Activated T-cell treated with anti-CD3 and anti-CD28 coated beads, Interleukin-2, amount 50 U/mL, for 24 hours (primary cell): Measurements from ENCODE around the gene SULT2B1.

Source experiments
- DNase-seq: peaks from one replicate; pipeline ENCODE4 v3.0.0-alpha.2; 2020
- H3K27ac Mint-ChIP-seq: 2 replicates; pipeline ENCODE4 v1.8.0; 2020; ENCODE audit warnings: mild to moderate bottlenecking, mixed read lengths
- H3K27me3 Mint-ChIP-seq: 2 replicates; pipeline ENCODE4 v1.8.0; 2020; ENCODE audit warnings: mixed read lengths
- H3K36me3 Mint-ChIP-seq: 2 replicates; pipeline ENCODE4 v1.8.0; 2020; ENCODE audit warnings: low read depth, mixed read lengths
- H3K4me1 Mint-ChIP-seq: 2 replicates; pipeline ENCODE4 v1.8.0; 2020; ENCODE audit warnings: low read depth, mixed read lengths
- H3K4me3 Mint-ChIP-seq: 2 replicates; pipeline ENCODE4 v1.8.0; 2020; ENCODE audit warnings: mild to moderate bottlenecking, moderate library complexity, mixed read lengths
- H3K9me3 Mint-ChIP-seq: 2 replicates; pipeline ENCODE4 v1.8.0; 2020; ENCODE audit warnings: mixed read lengths

Gene SULT2B1

DNA sequence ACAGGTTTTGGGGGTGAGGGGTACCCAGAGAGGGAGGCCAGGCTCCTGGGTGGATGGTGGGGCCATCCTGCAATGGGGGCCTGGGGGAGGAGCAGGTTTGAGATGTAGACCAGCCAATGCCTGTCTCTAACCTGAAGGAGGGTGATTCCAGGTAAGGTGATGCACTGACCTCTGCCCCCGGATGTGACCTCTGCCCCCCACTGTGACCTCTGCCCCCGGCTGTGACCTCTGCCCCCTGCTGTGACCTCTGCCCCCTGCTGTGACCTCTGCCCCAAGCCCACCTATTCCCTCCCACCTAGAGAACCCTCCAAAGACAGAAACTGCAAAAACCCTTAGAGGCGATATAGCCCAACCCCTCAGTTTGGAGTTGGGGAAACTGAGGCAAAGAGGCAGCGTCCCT is 44.3 kb downstream of the SULT2B1 start:
- Mint-ChIP-seq H3K9me3 (no peaks in the 10 kb centered on the region), H3K4me3 (peak overlapping the region; percentile 74), H3K27ac (peak overlapping the region; percentile 40), H3K27me3 (no peaks in the 10 kb centered on the region), H3K4me1 (peaks cover 11% of the 10 kb centered on the region), H3K36me3 (no peaks in the 10 kb centered on the region)
- no peak for DNase-seq

DNA sequence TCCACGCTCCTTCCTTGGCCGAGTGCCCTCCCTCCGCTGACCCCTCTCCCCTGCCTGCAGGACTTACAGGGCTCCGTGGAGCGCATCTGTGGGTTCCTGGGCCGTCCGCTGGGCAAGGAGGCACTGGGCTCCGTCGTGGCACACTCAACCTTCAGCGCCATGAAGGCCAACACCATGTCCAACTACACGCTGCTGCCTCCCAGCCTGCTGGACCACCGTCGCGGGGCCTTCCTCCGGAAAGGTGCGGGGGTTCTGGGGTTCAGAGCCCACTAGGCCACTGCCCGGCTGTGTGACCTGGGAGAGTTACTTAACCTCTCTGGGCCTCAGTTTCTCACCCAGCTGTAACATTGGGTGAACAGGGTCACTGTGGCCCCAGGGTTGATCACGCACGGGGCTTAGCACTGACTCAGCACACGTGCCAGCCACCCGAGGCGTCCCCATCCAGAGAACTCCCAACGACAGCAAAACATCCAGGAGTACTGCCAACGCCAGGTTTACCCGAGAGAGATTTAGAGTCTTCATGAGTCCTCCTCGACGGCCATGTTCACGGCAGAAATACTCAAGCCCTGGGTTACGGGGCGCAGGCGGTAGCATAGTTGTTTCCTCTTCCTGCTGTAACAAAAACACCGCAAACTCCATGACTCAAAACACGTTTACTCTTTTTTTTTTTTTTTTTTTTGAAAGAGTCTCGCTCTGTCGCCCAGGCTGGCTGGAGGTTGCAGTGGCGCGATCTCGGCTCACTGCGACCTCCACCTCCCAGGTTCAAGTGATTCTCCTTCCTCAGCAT is 44.9 kb downstream of the SULT2B1 start:
- Mint-ChIP-seq H3K27ac (peak overlapping the region; percentile 90), H3K4me1 (peaks cover 11% of the 10 kb centered on the region), H3K36me3 (no peaks in the 10 kb centered on the region), H3K9me3 (no peaks in the 10 kb centered on the region), H3K27me3 (no peaks in the 10 kb centered on the region), H3K4me3 (peak overlapping the region; percentile 74)
- peak; percentile 63 for DNase-seq

DNA sequence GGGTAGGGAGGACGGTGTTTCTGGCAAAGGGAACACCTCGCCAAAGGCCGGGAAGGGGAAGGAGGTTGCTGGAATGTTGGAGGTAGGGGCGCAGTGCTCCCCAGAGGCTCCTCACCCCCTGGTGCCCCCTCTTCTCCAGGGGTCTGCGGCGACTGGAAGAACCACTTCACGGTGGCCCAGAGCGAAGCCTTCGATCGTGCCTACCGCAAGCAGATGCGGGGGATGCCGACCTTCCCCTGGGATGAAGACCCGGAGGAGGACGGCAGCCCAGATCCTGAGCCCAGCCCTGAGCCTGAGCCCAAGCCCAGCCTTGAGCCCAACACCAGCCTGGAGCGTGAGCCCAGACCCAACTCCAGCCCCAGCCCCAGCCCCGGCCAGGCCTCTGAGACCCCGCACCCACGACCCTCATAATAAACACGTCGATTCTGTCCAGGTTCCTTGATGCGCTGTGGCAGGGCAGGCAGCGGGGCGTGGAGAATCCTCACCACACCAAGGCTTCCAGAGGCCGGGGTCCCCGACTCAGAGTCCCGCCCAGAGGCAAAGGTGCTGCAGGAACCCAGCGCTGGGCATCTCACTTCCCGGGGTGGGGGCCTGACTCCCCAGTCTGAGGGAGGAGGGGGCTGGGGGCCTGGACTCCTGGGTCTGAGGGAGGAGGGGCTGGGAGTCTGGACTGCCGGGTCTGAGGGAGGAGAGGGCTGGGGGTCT is 47.2 kb downstream of the SULT2B1 start:
- Mint-ChIP-seq H3K4me3 (no peak overlapping the region), H3K27ac (no peak overlapping the region), H3K36me3 (peaks cover 3% of the 10 kb centered on the region), H3K4me1 (peaks cover 9% of the 10 kb centered on the region), H3K9me3 (no peaks in the 10 kb centered on the region), H3K27me3 (no peaks in the 10 kb centered on the region)
- no peak for DNase-seq

DNA sequence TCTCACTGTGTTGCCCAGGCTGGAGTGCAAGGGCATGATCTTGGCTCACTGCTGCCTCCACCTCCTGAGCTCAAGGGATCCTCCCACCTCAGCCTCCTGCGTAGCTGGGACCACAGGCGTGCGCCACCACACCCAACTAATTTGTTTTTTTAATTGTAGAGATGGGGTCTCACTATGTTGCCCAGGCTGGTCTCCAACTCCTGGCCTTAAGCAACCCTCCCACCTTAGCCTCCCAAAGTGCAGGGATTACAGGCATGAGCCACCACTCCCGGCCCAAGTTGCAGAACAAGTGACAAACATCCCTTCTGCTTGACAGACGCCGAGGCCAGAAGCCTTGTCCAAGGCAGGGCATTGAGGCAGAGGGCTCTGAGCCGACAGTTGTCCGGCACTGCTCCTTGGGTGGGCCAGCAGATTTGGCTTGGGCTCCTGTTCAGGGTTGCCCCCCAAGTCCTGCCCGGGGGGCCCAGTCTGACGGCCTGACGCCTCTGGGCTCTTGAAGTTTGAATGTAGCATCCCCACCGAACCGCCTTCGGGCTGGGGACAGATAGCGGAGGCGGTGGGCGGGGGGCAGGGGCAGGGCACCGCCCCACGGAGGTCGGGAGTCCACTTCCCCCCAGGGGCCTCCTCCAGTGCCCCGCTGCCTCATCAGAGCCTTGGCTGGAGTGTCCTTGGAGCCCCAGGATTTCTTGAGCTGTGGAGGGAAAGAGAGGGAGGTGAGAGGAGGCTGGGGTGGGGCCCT is 48.9 kb downstream of the SULT2B1 start:
- no peaks in the 10 kb centered on the region for H3K9me3 Mint-ChIP-seq
- DNase-seq = no peak
- H3K4me1 Mint-ChIP-seq = peaks cover 7% of the 10 kb centered on the region
- H3K36me3 Mint-ChIP-seq = peaks cover 3% of the 10 kb centered on the region
- H3K27ac Mint-ChIP-seq = no peak overlapping the region
- H3K27me3 Mint-ChIP-seq = no peaks in the 10 kb centered on the region
- H3K4me3 Mint-ChIP-seq = no peak overlapping the region

DNA sequence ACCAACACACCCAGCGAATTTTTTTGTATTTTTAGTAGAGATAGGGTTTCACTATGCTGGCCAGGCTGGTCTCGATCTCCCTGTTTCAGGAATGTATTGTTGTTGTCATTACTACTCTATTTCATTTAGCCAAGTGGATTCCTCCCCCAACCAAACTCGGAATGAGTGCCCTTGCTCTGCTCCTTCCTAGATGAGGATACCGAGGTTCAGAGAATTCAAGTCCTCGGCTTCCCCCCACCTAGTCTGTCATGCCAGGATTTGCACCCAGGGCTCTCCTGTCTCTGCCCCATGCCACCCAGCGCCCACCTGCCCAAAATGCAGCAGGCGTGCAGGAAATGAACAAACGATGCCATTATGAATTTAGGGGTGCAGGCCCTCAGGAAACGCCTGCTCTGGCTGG is 51.0 kb downstream of the SULT2B1 start:
- Mint-ChIP-seq H3K27me3 (no peaks in the 10 kb centered on the region), H3K9me3 (no peaks in the 10 kb centered on the region)

DNA sequence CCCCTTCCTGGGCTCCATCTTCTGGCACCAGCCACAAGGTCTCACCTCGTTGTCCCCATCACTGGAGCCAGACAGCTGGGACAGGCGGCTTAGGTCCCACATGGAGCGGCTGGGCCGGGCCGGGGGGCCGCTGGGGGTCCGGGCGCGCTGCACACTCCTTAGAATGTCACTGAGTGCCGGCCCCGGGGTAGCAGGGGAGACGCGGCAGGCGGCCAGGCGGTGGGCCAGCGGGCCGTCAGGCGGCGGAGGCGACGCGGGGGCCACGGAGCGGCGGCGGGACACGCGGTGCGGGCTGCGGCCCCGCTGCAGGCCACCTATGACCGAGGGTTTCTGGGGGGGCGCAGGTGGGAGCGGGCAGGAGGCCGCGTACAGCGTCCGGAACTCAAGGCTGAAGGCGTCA is 51.5 kb downstream of the SULT2B1 start:
- no peaks in the 10 kb centered on the region for H3K9me3 Mint-ChIP-seq
- H3K27ac Mint-ChIP-seq = no peak overlapping the region
- DNase-seq = no peak
- H3K36me3 Mint-ChIP-seq = peaks cover 3% of the 10 kb centered on the region
- no peaks in the 10 kb centered on the region for H3K27me3 Mint-ChIP-seq
- no peak overlapping the region for H3K4me3 Mint-ChIP-seq
- no peaks in the 10 kb centered on the region for H3K4me1 Mint-ChIP-seq

More for the DNA sequence above, 51.0 kb downstream of the SULT2B1 start:
- Mint-ChIP-seq H3K27ac (no peak overlapping the region), H3K4me3 (no peak overlapping the region), H3K4me1 (no peaks in the 10 kb centered on the region), H3K36me3 (peaks cover 3% of the 10 kb centered on the region)
- DNase-seq = no peak

DNA sequence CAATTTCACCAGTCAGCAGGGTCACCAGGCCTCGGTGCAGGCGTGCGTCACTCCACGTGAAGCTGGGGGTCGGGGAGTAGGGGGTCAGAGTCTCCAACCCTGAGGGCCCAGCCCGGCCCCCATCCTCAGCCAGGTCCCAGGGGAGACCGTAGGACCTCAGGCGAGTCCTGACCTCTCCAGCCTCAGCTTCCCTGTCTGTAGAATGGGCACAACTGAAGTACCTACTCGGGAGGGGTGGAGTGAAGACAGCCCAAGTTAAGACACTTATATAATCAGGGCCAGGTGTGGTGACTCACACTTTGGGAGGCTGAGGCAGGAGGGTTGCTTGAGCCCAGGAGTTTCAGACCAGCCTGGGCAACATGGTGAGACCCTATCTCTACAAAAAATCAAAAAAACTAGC is 51.9 kb downstream of the SULT2B1 start:
- no peak overlapping the region for H3K4me3 Mint-ChIP-seq
- peaks cover 3% of the 10 kb centered on the region for H3K4me1 Mint-ChIP-seq
- peaks cover 3% of the 10 kb centered on the region for H3K36me3 Mint-ChIP-seq
- no peak for DNase-seq
- no peaks in the 10 kb centered on the region for H3K27me3 Mint-ChIP-seq
- H3K27ac Mint-ChIP-seq = no peak overlapping the region
- no peaks in the 10 kb centered on the region for H3K9me3 Mint-ChIP-seq

DNA sequence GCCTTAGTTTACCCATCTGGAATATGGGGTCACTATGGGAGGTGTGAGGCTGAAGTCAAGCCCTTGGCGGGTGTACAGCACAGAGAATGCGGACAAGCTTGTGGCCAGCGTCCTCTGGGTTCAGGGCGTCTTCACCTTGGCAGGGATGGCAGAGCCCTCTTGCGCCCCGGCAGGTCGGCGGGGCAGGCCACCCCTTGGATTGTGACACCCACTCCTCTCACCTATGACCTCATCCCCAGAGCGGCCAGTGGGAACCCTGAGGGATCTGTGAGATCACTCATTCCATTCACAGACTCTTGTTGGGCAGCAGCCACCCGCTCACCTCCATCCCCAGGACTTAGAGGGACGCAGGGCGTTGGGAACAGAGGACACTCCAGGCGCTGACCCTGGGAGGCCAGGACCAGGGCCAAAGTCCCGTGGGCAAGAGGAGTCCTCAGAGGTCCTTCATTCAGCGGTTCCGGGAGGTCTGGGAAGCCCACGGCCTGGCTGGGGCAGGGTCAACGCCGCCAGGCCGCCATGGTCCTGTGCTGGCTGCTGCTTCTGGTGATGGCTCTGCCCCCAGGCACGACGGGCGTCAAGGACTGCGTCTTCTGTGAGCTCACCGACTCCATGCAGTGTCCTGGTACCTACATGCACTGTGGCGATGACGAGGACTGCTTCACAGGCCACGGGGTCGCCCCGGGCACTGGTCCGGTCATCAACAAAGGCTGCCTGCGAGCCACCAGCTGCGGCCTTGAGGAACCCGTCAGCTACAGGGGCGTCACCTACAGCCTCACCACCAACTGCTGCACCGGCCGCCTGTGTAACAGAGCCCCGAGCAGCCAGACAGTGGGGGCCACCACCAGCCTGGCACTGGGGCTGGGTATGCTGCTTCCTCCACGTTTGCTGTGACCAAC is 54.7 kb downstream of the SULT2B1 start, which contains the start of gene SPACA4:
SPACA4 (plus strand) TSS at position 280 of the 896 bp plus-strand sequence; CDS start at position 517, 237 bp downstream.
- DNase-seq = no peak
- Mint-ChIP-seq H3K27ac (no peak within 1 kb of the TSS), H3K4me1 (peaks cover 4% of the 10 kb centered on the region), H3K4me3 (no peak within 1 kb of the TSS), H3K9me3 (no peaks in the 10 kb centered on the region), H3K36me3 (peaks cover 3% of the 10 kb centered on the region), H3K27me3 (no peaks in the 10 kb centered on the region)

DNA sequence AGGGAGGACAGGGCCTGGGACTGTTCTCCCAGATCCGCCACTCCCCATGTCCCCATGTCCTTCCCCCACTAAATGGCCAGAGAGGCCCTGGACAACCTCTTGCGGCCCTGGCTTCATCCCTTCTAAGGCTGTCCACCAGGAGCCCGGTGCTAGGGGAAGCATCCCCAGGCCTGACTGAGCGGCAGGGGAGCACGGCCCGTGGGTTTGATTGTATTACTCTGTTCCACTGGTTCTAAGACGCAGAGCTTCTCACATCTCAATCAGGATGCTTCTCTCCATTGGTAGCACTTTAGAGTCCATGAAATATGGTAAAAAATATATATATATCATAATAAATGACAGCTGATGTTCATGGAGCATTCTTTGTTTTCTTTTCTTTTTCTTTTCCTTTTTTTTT is 55.4 kb downstream of the SULT2B1 start:
- Mint-ChIP-seq H3K4me1 (peaks cover 4% of the 10 kb centered on the region), H3K4me3 (no peak overlapping the region), H3K27ac (no peak overlapping the region), H3K36me3 (peaks cover 7% of the 10 kb centered on the region), H3K27me3 (no peaks in the 10 kb centered on the region), H3K9me3 (no peaks in the 10 kb centered on the region)
- no peak for DNase-seq

DNA sequence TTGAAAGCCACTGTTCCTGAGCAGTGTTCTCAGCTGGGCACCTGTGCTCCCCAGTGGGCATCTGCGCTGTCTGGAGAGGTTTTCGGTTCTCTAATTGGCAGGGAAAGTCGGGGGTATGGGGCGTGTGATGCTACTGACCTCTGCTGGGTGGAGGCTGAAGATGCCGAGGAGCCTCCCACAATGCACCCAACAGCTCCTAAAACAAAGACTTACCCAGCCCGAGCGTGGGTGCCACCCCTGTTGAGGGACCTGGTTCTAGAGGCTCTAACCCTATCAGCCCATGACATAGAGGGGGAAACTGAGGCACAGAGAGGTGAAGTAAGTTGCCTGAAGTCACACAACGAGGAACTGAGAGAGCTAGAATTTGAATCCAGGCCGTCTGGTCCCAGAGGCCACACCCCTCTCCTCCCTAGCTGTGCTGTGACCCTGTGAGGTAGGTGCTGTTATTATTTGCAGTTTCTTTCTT is 56.9 kb downstream of the SULT2B1 start:
- peak; percentile 64 for DNase-seq
- H3K4me3 Mint-ChIP-seq = no peak overlapping the region
- peaks cover 10% of the 10 kb centered on the region for H3K36me3 Mint-ChIP-seq
- H3K27ac Mint-ChIP-seq = peak overlapping the region; percentile 73
- H3K9me3 Mint-ChIP-seq = no peaks in the 10 kb centered on the region
- H3K4me1 Mint-ChIP-seq = peaks cover 4% of the 10 kb centered on the region
- no peaks in the 10 kb centered on the region for H3K27me3 Mint-ChIP-seq

DNA sequence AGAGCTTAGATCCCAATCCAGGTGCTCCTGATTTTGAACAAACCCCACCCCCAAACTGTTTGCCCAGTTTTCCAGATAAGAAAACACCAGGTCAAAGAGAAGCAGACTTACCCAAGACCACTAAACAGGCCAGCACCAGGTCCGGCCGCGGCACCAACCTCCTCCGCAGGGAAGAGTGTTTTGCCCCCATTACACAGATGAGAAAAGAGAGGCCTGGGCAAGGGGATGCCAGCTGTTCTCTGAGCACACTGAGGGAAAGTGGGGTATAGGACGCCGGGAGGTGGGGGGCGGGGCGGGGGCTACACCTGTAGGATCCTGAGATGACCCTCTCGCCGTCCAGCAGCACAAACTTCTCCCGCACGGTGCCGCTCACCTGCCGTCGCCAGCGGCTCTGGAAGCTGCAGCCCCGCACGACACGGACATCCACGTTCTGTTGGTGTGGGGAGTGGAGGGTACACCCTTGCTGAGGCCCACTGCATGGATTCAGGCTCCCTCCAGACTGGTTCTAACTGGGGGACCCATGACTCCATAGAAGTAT is 57.7 kb downstream of the SULT2B1 start:
- Mint-ChIP-seq H3K27ac (no peak overlapping the region), H3K36me3 (peaks cover 18% of the 10 kb centered on the region), H3K27me3 (no peaks in the 10 kb centered on the region), H3K4me1 (peaks cover 4% of the 10 kb centered on the region), H3K4me3 (no peak overlapping the region), H3K9me3 (no peaks in the 10 kb centered on the region)
- no peak for DNase-seq

DNA sequence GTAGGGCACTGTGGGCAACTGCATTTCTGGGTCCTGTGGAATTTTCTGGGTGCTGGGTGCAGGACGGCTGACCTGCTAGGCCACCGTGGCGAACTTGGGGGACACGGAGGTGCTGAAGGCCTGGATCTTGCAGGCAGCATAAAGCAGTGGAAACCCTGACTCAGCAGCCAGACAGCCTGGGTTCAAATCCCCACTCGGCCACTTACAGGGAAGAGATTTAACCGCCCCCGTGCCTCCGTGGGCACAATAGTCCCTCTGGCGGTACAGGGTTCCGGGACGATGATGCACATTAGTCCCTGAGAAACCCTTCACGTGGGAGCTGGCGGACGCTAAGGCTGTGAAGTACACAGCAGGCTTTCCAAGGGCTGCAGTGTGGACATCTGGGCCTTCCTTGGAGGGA is 59.9 kb downstream of the SULT2B1 start:
- Mint-ChIP-seq H3K4me3 (no peak overlapping the region), H3K27me3 (no peaks in the 10 kb centered on the region), H3K4me1 (peaks cover 19% of the 10 kb centered on the region), H3K27ac (peak overlapping the region; percentile 71), H3K9me3 (no peaks in the 10 kb centered on the region), H3K36me3 (peaks cover 40% of the 10 kb centered on the region)
- DNase-seq = no peak

DNA sequence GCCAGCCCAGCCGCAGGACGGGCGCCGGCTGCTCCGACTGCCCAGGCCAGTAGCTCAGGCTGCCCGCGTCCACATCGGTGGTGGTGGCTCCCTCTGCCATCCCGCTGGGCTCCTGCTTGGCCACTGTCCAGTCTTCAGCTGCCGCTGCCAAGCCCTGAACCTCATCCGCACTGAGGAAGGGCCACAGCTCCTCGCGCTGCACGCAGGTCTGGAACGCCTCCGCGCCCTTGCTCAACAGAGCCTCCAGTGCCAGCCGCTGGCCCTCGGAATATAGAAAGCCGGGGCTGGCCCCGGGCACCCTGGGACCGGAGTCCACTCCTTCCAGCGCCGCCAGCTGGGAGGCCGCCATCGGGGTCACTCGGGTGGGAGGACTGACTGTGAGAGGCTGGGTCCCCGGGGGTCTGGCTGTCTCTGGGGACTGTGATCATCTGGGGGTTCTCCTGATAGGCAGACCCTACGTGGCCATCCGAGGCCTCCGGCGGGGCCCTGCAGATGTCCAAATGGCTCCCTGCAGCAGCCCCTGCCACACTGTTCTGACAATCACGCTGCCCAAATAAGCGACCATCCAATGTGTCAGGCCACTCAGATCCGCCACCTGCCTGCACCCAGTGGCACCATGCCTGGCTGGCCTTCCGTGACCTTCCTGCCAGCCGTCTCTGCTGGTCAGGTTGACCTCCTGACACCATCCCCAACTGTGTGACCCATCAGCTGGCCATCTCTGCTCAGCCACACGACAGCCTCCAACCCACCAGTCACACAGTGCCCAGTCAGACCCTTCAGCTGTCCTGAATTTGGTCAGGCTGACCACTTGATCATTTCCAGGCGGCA is 61.3 kb downstream of the SULT2B1 start:
- H3K36me3 Mint-ChIP-seq = peaks cover 54% of the 10 kb centered on the region
- DNase-seq = no peak
- H3K4me1 Mint-ChIP-seq = peaks cover 23% of the 10 kb centered on the region
- H3K4me3 Mint-ChIP-seq = no peak overlapping the region
- no peaks in the 10 kb centered on the region for H3K27me3 Mint-ChIP-seq
- H3K27ac Mint-ChIP-seq = peak overlapping the region; percentile 85
- H3K9me3 Mint-ChIP-seq = no peaks in the 10 kb centered on the region
